ENCODE measurements around the gene DLG5.

DNA sequence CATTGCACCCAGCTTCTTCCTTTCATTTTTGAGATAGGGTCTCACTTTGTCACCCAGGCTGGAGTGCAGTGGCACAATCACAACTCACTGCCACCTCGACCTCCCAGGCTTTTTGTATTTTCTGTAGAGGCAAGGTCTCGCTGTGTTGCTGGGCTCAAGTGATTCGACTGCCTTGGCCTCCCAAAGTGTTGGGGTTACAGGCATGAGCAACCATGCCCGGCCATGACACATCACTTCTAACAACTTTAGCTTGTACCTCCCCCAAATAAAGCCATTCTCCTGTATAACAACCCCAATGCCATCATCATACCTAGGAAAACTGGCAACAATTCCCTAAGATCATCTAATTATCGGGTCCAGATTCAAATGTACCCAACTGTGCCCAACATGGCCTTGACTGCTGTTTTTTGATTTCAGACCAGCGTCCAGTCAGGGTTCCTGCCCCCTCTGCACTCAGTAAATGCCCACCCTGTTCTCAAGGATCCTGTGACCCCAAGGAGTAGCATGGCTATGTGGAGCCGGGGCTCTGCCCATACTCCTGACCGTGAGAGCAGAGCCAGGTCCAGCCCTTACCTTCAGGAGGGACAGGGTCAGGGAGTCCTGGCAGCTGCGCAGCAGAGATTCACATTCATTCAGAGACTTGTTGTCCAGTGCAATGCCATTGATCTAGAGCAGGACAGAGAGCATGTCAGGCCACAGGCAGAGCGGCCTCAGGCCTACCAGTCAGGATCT is 102.6 kb downstream of the DLG5 start:
- no peak for TF ChIP-seq POLR2A (IDR thresholded peaks at IDR 0.05)
- no peak for TF ChIP-seq CTCF (IDR thresholded peaks at IDR 0.05)
- no peak for TF ChIP-seq POLR2AphosphoS5 (IDR thresholded peaks at IDR 0.05)
- no peak for TF ChIP-seq EP300 (IDR thresholded peaks at IDR 0.05)

Data from suprapubic skin (tissue), 4 donors.